Measurements from ENCODE around the gene KRTAP5-8.

DNA sequence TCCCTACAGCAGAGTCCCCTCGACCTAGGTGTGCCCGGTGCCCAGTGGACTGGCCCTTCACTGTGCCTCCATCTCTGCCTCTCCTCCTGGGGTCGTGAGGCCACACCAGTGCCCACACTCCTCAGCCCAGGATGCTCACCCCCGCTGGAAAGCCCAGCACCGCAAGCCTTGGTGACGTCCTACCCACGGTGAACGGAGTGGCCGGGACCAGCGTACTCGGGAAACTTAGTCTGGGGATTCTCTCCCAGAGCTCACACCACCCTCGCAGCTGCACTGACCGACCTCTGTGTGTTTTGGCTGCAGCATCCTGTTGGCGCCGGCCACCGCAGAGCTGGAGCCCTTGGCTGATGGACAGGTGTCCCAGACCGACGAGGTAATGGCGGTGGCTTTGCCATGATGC is 46.3 kb upstream of the KRTAP5-8 start:
- TF ChIP-seq, protein P1, sequence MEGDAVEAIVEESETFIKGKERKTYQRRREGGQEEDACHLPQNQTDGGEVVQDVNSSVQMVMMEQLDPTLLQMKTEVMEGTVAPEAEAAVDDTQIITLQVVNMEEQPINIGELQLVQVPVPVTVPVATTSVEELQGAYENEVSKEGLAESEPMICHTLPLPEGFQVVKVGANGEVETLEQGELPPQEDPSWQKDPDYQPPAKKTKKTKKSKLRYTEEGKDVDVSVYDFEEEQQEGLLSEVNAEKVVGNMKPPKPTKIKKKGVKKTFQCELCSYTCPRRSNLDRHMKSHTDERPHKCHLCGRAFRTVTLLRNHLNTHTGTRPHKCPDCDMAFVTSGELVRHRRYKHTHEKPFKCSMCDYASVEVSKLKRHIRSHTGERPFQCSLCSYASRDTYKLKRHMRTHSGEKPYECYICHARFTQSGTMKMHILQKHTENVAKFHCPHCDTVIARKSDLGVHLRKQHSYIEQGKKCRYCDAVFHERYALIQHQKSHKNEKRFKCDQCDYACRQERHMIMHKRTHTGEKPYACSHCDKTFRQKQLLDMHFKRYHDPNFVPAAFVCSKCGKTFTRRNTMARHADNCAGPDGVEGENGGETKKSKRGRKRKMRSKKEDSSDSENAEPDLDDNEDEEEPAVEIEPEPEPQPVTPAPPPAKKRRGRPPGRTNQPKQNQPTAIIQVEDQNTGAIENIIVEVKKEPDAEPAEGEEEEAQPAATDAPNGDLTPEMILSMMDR (IDR thresholded peaks at IDR 0.05; ENCODE audit: poor library complexity) = no peak
- TF ChIP-seq EZH2 (IDR thresholded peaks at IDR 0.05; ENCODE audit: borderline replicate concordance) (no peak), EZH2phosphoT487 (IDR thresholded peaks at IDR 0.05; ENCODE audit: low read depth, severe bottlenecking, unreplicated experiment) (no peak)
